OCI-LY7 (cell line): Measurements from ENCODE around the gene TRDN. TPM values are rescaled to one million over a fixed set of nuclear protein-coding genes. Genes with fewer than 3 reads are reported as not detected.

Source experiments
- BruUV-seq: library from RNA; stranded (reverse); fragments of 400-500 nt; replicated peaks from 2 replicates; lab custom pipeline; 2021; lab: Mats Ljungman, UMichigan
- CTCF ChIA-PET: fragments of 300-600 bp; sonication (Branson Sonifier 250); formaldehyde crosslinking; loops from one replicate; lab custom pipeline; 2022; ENCODE audit warnings: antibody characterized with exemption; ENCODE audit not compliant: unreplicated experiment; lab: Charles Lee
- POLR2A ChIA-PET: fragments of 300-600 bp; sonication (Branson Sonifier 250); formaldehyde crosslinking; loops from one replicate; lab custom pipeline; 2022; ENCODE audit warnings: antibody characterized with exemption; lab: Charles Lee
- DNase-seq: peaks from one replicate; pipeline ENCODE4 v3.0.0-alpha.2; 2015; ENCODE audit warnings: low spot score
- H2AFZ ChIP-seq: fragments of 200-600 bp; sonication (generic), shearing (Covaris generic); 2 replicates; pipeline ENCODE4 v1.6.1; 2014; ENCODE audit warnings: mild to moderate bottlenecking, antibody characterized with exemption, low read length, moderate library complexity
- H3K27ac ChIP-seq: fragments of 200-600 bp; sonication (generic); 2 replicates; pipeline ENCODE4 v1.5.1; 2014; ENCODE audit warnings: mixed run types, low read depth, mild to moderate bottlenecking, moderate library complexity, low read length, inconsistent platforms; ENCODE audit not compliant: poor library complexity, severe bottlenecking
- H3K36me3 ChIP-seq: fragments of 200-600 bp; sonication (generic); 2 replicates; pipeline ENCODE4 v1.6.1; 2014; ENCODE audit warnings: mild to moderate bottlenecking, antibody characterized with exemption, low read length, moderate library complexity, mixed read lengths; ENCODE audit not compliant: insufficient read depth
- H3K4me1 ChIP-seq: fragments of 200-600 bp; sonication (generic); 2 replicates; pipeline ENCODE4 v1.5.1; 2014; ENCODE audit warnings: mild to moderate bottlenecking, low read length; ENCODE audit not compliant: insufficient read depth, poor library complexity, severe bottlenecking
- H3K4me2 ChIP-seq: fragments of 200-600 bp; sonication (generic); 2 replicates; pipeline ENCODE4 v1.6.1; 2014; ENCODE audit warnings: mild to moderate bottlenecking, low read length
- H3K4me3 ChIP-seq: fragments of 200-600 bp; sonication (generic); 2 replicates; pipeline ENCODE4 v1.5.1; 2014; ENCODE audit warnings: mild to moderate bottlenecking, low read depth, low read length; ENCODE audit not compliant: poor library complexity, severe bottlenecking
- H3K79me2 ChIP-seq: fragments of 200-600 bp; sonication (generic); 2 replicates; pipeline ENCODE4 v1.6.1; 2016; ENCODE audit warnings: low read depth, mild to moderate bottlenecking, low read length, moderate library complexity, mixed read lengths; ENCODE audit not compliant: insufficient read depth
- H3K9me2 ChIP-seq: fragments of 200-600 bp; sonication (generic); 2 replicates; pipeline ENCODE4 v1.6.1; 2016; ENCODE audit warnings: mild to moderate bottlenecking, low read length, mixed read lengths; ENCODE audit not compliant: insufficient read depth
- H3K9me3 ChIP-seq: fragments of 200-600 bp; sonication (generic); 2 replicates; pipeline ENCODE4 v1.6.1; 2014; ENCODE audit warnings: mild to moderate bottlenecking, mixed run types, low read length, mixed read lengths
- H4K20me1 ChIP-seq: fragments of 200-600 bp; sonication (generic); 2 replicates; pipeline ENCODE4 v1.6.1; 2014; ENCODE audit warnings: mild to moderate bottlenecking, antibody characterized with exemption, low read length, moderate library complexity, mixed read lengths; ENCODE audit not compliant: insufficient read depth
- EZH2phosphoT487 ChIP-seq: fragments of 200-600 bp; sonication (generic); IDR thresholded peaks from 2 replicates; pipeline ENCODE4 v1.6.1; 2018; ENCODE audit warnings: low read depth, borderline replicate concordance, mild to moderate bottlenecking, mixed run types, antibody characterized with exemption, low read length, moderate library complexity, mixed read lengths
- intact Hi-C: fragments of 100-400 bp; cut with micrococcal nuclease; formaldehyde crosslinking; loops from one replicate; pipeline ENCODE4 v1.10.0; 2022; ENCODE audit not compliant: unreplicated experiment
- total RNA-seq, 2 experiments: library from RNA; depleted of rRNA in 1 of 2; stranded (reverse); fragments of >200 nt in 1 of 2; shearing (Covaris generic) in 1 of 2; gene quantifications; 2 replicates each; pipeline ENCODE4 v1.2.3, GENCODE V29; 2014 to 2022
- TF ChIP-seq, protein P1 (sequence below): fragments of 200-600 bp; sonication (generic); conservative IDR thresholded peaks from 2 replicates; pipeline ENCODE4 v1.5.1; 2014; ENCODE audit warnings: mild to moderate bottlenecking, antibody characterized with exemption, low read length, moderate library complexity, mixed read lengths

The TRDN gene
- total RNA-seq, 2 experiments from 2014 or later, result not detected

DNA sequence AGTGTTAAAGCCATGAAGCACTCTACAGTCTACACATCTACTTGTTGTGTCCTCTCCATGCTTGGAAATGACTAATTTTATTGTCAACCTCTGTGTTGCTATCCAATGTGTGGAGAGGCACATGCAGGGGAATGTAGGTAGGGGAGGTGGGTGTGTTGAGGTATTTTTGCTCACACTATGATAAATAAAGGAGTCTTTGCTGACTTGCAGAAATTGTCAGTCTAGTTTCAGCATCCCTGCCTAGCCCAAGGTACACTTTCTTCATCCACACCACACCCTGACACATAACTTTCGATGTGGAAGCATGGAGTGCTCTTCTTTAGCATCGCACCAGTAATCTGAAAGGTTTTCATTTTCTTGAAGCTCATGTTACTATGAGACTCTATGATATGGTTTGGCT is 264.0 kb downstream of the TRDN start:
- no peak for DNase-seq
- POLR2A ChIA-PET, result no interaction called here
- H3K27ac ChIP-seq, result no peak overlapping the region
- no TSS peak for BruUV-seq
- no peaks in the 10 kb centered on the region for H4K20me1 ChIP-seq
- H3K36me3 ChIP-seq, result no peaks in the 10 kb centered on the region
- no peaks in the 10 kb centered on the region for H3K9me2 ChIP-seq
- no peaks in the 10 kb centered on the region for H3K4me1 ChIP-seq
- no peak overlapping the region for H3K4me3 ChIP-seq
- no peak overlapping the region for H2AFZ ChIP-seq
- no peaks in the 10 kb centered on the region for H3K9me3 ChIP-seq
- H3K79me2 ChIP-seq, result no peaks in the 10 kb centered on the region
- TF ChIP-seq EZH2phosphoT487, result no peak
- TF ChIP-seq, protein P1, sequence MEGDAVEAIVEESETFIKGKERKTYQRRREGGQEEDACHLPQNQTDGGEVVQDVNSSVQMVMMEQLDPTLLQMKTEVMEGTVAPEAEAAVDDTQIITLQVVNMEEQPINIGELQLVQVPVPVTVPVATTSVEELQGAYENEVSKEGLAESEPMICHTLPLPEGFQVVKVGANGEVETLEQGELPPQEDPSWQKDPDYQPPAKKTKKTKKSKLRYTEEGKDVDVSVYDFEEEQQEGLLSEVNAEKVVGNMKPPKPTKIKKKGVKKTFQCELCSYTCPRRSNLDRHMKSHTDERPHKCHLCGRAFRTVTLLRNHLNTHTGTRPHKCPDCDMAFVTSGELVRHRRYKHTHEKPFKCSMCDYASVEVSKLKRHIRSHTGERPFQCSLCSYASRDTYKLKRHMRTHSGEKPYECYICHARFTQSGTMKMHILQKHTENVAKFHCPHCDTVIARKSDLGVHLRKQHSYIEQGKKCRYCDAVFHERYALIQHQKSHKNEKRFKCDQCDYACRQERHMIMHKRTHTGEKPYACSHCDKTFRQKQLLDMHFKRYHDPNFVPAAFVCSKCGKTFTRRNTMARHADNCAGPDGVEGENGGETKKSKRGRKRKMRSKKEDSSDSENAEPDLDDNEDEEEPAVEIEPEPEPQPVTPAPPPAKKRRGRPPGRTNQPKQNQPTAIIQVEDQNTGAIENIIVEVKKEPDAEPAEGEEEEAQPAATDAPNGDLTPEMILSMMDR, result no peak
- H3K4me2 ChIP-seq, result no peak overlapping the region
- intact Hi-C loops, result no loop called here
- CTCF ChIA-PET, result no interaction called here

DNA sequence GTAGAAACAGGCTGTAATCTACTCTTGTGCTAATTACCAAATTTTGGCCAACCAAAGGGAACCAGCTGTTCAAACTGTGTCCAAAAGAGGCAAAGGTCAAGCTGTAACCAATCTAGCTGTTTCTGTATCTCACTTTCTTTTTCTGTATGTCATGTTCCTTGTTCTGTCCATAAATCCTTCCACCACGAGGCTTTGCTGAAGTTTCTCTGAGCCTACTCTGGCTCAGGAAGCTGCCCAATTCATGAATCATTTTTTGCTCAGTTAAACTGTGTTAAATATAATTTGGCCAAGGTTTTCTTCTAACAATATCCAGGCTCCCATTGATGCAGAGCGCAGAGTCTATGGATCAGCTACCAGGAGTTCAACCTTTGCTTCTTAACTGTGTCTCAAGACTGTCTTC is 272.8 kb downstream of the TRDN start:
- intact Hi-C loops, result no loop called here
- H3K9me3 ChIP-seq, result no peaks in the 10 kb centered on the region
- CTCF ChIA-PET, result no interaction called here
- TF ChIP-seq EZH2phosphoT487, result no peak
- TF ChIP-seq, protein P1, result no peak
- no peak for DNase-seq
- no peaks in the 10 kb centered on the region for H4K20me1 ChIP-seq
- H3K4me3 ChIP-seq, result no peak overlapping the region
- POLR2A ChIA-PET, result interaction anchor here (0.8 kb wide), 1 partner anchor 15 kb away, joined by 3 read pairs; no protein-coding TSS in a partner anchor
- no peaks in the 10 kb centered on the region for H3K79me2 ChIP-seq
- H3K36me3 ChIP-seq, result no peaks in the 10 kb centered on the region
- no peak overlapping the region for H3K27ac ChIP-seq
- H3K4me1 ChIP-seq, result no peaks in the 10 kb centered on the region
- H2AFZ ChIP-seq, result no peak overlapping the region
- BruUV-seq, result no TSS peak
- no peak overlapping the region for H3K4me2 ChIP-seq
- no peaks in the 10 kb centered on the region for H3K9me2 ChIP-seq

DNA sequence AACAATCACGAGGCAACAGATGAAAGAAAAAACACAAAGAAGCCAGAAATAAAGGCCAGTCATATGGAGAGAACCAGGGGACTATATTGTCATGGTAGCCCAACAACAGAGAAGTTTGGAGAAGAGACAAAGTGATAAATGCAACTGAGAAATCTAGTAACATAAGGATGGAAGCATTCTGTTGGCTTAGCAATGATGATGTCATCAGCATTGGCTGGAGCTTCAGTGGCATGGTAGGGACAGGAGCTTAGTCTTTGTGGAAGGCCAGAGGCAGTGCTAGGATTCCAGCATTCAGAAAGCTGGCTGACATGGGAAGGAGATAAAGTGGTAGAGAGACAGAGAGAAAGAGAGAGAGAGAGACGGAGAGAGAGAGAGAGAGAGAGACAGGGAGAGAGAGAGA is 276.4 kb downstream of the TRDN start:
- Histone ChIP-seq H3K4me1 (no peaks in the 10 kb centered on the region), H4K20me1 (no peaks in the 10 kb centered on the region), H2AFZ (no peak overlapping the region), H3K36me3 (no peaks in the 10 kb centered on the region), H3K9me2 (no peaks in the 10 kb centered on the region), H3K4me2 (no peak overlapping the region), H3K9me3 (no peaks in the 10 kb centered on the region), H3K4me3 (no peak overlapping the region), H3K27ac (no peak overlapping the region), H3K79me2 (no peaks in the 10 kb centered on the region)
- ChIA-PET CTCF (no interaction called here), POLR2A (no interaction called here)
- DNase-seq, result no peak
- intact Hi-C loops, result no loop called here
- TF ChIP-seq, protein P1, result no peak
- no peak for TF ChIP-seq EZH2phosphoT487
- BruUV-seq, result no TSS peak
